GM23338 (cell line): ENCODE data around the gene CD302.

Experiments
- CTCF ChIP-seq, 2 experiments: fragments of 200-600 bp in 1 of 2; sonication (generic) in 1 of 2; conservative IDR thresholded peaks; 2 replicates each; pipeline versions ENCODE4 v1.5.1 to v1.6.1; 2016 to 2017; ENCODE audit warnings: antibody characterized with exemption in 2 of 2, low read depth in 2 of 2, mild to moderate bottlenecking in 2 of 2, moderate library complexity in 1 of 2
- EZH2 ChIP-seq: fragments of 200-600 bp; sonication (generic); IDR thresholded peaks from one replicate; pipeline ENCODE4 v1.8.0; 2017; ENCODE audit warnings: antibody characterized with exemption, mild to moderate bottlenecking, low read depth; ENCODE audit not compliant: unreplicated experiment
- EZH2phosphoT487 ChIP-seq: fragments of 200-600 bp; sonication (generic); IDR thresholded peaks from one replicate; pipeline ENCODE4 v1.8.1; 2018; ENCODE audit warnings: antibody characterized with exemption; ENCODE audit not compliant: unreplicated experiment
- POLR2AphosphoS5 ChIP-seq: IDR thresholded peaks from 2 replicates; pipeline ENCODE4 v1.6.1; 2016; ENCODE audit warnings: antibody characterized with exemption, low read depth

- TF ChIP-seq CTCF (conservative IDR thresholded peaks at IDR 0.05; ENCODE audit: low read depth in 2 of 2) (no peak), EZH2 (no peak), POLR2AphosphoS5 (no peak), EZH2phosphoT487 (no peak)
Measured at GRCh38 chr2:159840616-159841015, 42.6 kb upstream of the CD302 start.
